G401.6 (cell line): ENCODE results near the gene ZNRF1.
"Not testable (repeated sequence)": the region's sequence is repeated elsewhere in the genome, so short reads cannot be mapped to it uniquely, and the experiment has no call there.

Experiments
- FAIRE-seq: peaks from 2 replicates; lab custom pipeline; 2012; peaks lifted over from hg19 to GRCh38; lab: Jason Lieb, UNC

ZNRF1 gene

GRCh38 chr16:75080205-75081029 lies 81.6 kb downstream of the ZNRF1 start:
- FAIRE-seq: no peak

DNA sequence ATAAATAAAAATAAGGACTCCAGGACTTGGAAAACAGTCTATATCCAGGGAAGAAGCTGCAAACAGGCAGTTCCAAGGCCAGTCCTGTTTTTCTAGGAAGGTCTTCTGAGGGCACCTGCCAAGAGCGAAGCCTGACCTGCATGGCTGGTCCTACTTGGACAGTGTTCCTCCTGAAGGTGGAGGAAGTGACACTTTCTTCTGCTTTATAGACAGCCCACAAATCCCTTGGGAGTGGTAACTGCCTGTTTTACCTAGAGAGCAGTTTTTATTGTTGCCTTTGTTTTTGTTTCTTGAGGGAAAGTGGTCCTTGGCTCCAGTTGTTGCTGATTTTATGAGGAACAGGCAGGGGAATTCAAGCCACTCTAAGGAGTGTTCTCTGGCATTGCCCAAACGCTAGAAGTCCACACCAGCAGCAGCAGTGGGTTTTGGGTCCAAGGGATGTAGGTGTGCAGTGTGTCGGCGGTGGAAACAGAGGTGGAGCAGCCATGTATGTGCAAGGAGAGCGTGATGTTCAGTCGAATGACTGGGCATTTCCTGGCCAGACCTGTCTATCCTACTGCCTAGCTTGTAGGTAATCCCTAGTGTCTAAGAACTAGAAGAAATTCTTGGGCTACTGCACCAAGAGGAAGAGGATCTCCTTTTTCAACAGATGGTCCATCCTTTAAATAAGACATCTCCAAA lies 82.5 kb downstream of the ZNRF1 start:
- FAIRE-seq: no peak

DNA sequence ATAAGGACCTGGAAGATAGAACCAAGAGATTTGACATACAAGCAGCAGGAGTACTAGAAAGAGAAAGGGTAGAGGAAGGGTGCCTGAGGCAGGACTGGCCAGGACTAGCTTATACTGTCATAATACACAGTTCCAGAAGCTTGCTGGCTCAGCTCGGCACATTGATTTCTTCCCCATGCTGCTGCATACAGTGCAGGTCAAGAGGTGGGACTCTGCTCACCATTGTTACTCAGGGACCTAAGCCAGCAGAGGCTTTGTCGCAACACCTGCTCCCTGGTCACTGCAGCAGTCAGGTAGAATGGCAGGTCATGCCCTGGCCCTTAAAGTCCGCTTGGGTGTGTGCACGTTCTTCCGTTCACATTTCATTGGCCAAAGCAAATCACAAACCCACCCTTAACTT lies 85.0 kb downstream of the ZNRF1 start:
- FAIRE-seq: no peak

GRCh38 chr16:75085556-75085955 lies 86.7 kb downstream of the ZNRF1 start:
- no peak for FAIRE-seq

DNA sequence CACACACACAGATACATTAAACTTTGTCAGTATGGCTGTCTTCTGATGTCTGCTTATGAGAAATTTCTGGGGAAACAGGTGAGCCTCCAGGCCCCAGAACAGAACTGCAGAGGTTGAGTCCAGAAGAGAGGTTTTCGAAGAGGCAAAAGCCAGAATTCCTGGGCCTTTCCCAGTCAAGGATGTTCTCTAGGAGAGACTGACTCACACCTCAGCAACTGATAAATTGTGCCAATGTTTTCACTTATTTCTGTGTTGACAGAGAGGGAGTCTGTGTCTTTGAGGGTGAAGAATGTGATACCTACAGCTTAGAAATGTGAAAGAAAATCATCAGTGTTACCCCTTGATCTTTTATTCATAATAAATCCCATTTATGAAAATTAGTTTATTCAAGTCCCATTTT lies 87.5 kb downstream of the ZNRF1 start:
- FAIRE-seq: no peak

DNA sequence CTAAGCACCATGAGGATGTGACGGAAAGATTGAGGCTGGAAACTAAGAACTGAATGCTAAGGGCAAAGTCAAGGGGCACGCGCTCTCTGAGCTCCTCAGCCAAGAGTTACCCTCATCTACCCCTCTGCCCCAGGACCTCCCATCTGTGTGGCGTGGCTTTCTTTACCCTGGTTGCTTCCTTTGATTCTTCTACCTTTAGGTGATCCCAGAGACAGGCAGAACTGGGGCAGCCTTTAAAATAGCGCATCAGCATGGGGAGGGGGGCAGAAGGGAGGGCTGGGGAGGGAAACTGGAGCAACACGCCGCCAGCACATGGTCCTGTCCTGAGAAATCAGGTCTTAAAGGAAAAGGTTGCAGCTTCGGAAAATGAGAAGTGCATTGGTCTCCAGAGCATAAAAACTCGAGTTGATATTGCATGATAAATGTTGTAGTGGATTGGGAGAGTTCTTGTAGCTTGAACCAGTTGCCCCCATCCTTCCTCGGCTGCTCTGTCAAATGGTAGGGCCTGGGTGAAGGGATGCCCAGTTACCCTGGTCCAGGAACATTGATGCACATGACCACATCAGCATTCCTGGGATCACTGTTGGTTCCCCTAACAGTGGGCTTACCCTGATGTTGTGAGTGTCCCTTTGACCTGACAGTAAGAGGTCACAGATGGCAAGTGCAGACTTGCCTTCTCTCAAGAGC lies 88.0 kb downstream of the ZNRF1 start:
- FAIRE-seq: no peak

GRCh38 chr16:75087375-75087979 lies 88.7 kb downstream of the ZNRF1 start:
- no peak for FAIRE-seq

- no peak for FAIRE-seq
These were observed 89.4 kb downstream of the ZNRF1 start for GRCh38 chr16:75088216-75088615.

DNA sequence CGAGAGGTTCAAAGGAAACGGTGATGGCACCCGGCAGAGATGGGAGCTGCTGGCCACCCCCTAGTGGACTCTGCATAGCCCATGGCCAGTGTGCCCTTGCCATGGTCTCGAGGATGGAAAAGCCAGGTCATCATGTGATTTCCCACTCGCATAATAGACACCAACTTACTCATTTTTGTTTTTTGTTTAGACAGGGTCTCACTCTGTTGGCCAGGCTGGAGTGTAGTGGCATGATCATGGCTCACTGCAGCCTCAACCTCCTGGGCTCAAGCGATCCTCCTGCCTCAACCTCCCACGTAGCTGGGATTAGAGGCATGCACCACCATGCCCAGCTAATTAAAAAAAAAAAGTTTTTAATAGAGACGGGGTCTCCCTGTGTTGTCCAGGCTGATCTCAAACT lies 90.1 kb downstream of the ZNRF1 start:
- no peak for FAIRE-seq

GRCh38 chr16:75089486-75090202 lies 90.8 kb downstream of the ZNRF1 start:
- FAIRE-seq: no peak

DNA sequence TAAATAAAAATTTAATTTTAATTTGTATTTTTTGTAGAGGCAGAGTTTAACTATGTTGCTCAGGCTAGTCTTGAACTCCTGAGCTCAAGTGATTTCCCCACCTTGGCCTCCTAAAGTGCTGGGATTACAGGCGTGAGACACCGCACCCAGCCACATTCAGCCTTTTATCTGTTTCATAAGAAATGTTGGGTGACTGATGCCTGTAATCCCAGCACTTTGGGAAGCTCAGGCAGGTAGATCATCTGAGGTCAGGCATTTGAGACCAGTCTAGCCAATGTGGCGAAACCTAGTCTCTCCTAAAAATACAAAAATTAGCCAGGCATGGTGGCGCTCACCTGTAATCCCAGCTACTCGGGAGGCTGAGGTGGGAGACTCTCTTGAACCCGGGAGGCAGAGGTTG lies 92.1 kb downstream of the ZNRF1 start:
- FAIRE-seq: not testable (repeated sequence)

DNA sequence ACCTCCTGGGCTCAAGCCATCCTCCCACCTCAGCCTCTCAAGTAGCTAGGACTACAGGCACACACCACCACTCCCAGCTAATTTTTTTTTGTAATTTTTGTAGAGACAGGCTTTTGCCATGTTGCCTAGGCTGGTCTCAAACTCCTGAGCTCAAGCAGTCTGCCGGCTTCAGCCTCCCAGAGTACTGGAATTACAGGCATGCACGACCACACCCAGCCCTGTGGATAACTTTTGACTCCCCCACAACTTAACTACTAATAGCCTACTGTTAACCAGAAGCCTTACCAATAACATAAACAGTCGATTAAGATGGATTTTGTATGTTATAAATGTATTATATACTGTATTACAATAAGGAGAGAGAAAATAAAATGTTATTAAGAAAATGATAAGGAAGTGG lies 92.8 kb downstream of the ZNRF1 start:
- not testable (repeated sequence) for FAIRE-seq

- no peak for FAIRE-seq
These were observed 94.0 kb downstream of the ZNRF1 start for GRCh38 chr16:75092777-75093176.

- no peak for FAIRE-seq
These were observed 95.0 kb downstream of the ZNRF1 start for GRCh38 chr16:75093598-75094540.

DNA sequence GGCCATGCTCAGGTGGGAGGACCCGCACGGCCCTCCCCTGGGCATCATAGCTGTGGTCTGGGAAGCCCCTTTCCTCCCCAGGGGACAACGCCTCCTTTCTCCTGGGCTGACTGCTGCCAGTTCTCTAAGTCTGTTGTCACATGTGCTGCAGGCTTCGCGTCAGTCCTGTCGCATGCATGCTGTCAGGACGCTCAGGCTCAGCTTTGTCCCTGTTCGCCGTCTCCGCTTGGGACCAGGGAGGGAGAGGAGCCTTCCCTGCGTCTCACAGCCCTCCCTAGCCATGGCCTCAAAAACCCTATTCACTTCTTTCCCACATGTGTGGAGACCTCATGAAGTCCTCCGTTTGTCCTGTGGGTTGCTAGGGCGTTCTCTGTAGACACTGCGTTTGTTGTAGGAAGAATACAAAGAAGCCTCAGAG lies 96.4 kb downstream of the ZNRF1 start:
- FAIRE-seq: no peak

GRCh38 chr16:75096656-75097055 lies 97.8 kb downstream of the ZNRF1 start:
- FAIRE-seq: no peak

- FAIRE-seq: no peak
These were observed 98.5 kb downstream of the ZNRF1 start for GRCh38 chr16:75097191-75097761.

GRCh38 chr16:75097941-75098901 lies 99.4 kb downstream of the ZNRF1 start:
- no peak for FAIRE-seq

DNA sequence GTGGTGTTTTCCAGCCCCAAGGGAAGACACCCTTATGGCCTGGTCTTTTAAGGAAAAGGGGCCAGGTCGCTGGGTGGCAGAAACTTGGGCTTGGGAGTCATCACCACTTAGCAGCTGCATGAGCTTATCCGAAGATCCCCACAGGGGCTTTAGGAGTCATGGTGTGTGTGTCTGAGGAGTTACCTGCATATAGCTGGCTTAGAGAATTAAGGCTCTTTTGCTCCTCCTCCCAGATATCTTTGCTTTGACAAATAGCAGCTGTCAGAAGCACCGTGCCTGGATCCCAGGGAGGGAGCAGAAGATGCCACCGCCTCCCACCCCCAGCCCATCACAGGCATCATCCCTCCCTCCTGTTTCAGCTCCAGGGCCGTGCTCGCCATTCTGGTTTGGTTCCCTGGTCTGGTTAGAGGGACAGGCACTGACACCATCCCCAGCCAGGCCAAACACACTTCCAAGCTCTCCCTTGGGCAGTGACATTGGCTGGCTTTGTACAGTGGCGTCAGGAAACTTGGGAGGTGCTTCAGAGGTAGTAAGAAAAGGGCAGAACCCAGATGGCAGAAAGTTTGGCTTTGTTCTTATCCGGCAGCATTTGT lies 100.3 kb downstream of the ZNRF1 start:
- FAIRE-seq: no peak
